ENCODE data around the gene CCR4. TPM values are rescaled to one million over a fixed set of nuclear protein-coding genes. Genes with fewer than 3 reads are reported as not detected.

CCR4 gene
- total and polyA plus RNA-seq, 9 of the 15 experiments (the other 6 are each of a cell fraction or from before 2014, with no cell fraction given): 0.04 to 0.47 (median 0.25) TPM; not detected in 1

DNA sequence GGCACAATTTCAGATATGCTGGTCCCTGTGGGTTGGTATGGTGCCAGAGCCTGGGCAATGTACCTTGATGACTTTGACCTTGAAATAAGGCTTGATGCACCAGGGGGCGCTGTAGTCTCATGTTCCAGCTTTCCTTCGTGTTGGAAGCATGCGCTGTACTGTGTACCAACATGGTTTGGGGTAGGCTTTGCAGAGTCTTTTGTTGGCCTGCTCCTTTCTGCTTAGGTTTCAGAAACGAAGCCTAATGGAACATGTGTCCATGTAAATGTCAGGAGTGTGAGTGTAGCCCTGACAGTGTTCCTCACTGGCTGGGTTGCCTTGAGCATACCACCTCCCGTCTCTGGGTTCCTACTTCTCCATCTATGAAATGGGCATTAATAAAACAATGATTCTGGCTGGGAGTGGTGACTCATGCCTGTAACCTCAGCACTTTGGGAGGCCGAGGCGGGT lies 3.6 kb upstream of the CCR4 start (continued):
- no peak for TF ChIP-seq RNF219 (CRISPR knock-in tag; IDR thresholded peaks at IDR 0.05)
- TF ChIP-seq, protein P1, sequence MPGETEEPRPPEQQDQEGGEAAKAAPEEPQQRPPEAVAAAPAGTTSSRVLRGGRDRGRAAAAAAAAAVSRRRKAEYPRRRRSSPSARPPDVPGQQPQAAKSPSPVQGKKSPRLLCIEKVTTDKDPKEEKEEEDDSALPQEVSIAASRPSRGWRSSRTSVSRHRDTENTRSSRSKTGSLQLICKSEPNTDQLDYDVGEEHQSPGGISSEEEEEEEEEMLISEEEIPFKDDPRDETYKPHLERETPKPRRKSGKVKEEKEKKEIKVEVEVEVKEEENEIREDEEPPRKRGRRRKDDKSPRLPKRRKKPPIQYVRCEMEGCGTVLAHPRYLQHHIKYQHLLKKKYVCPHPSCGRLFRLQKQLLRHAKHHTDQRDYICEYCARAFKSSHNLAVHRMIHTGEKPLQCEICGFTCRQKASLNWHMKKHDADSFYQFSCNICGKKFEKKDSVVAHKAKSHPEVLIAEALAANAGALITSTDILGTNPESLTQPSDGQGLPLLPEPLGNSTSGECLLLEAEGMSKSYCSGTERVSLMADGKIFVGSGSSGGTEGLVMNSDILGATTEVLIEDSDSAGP (CRISPR knock-in tag; IDR thresholded peaks at IDR 0.05): no peak; the same call in 1 of the 2 replicates
- TF ChIP-seq BCOR (IDR thresholded peaks at IDR 0.05): peak; percentile 91
- 0 out of 2 replicates have a peak, but pooled peaks have one; percentile 0 for TF ChIP-seq CBX5 (IDR thresholded peaks at IDR 0.05; ENCODE audit: borderline replicate concordance, low read depth)
- no peak for TF ChIP-seq CAMTA2 (CRISPR knock-in tag; conservative IDR thresholded peaks at IDR 0.05)
- peak; percentile 59; the same call in 1 of the 2 replicates for TF ChIP-seq MYNN (IDR thresholded peaks at IDR 0.05)
- TF ChIP-seq MYNN (CRISPR knock-in tag; IDR thresholded peaks at IDR 0.05): no peak
- TF ChIP-seq XRCC5 (IDR thresholded peaks at IDR 0.05; ENCODE audit: low read depth, low read length): peak; percentile 71; the same call in 1 of the 2 replicates
- TF ChIP-seq ZBTB7A (IDR thresholded peaks at IDR 0.05; ENCODE audit: borderline replicate concordance, control insufficient read depth, low read depth, low read length): no peak
- no peak for TF ChIP-seq ZKSCAN8 (CRISPR knock-in tag; IDR thresholded peaks at IDR 0.05)
- TF ChIP-seq ZNF431 (CRISPR knock-in tag; IDR thresholded peaks at IDR 0.05): peak; percentile 60; the same call in 1 of the 2 replicates
- no peak for TF ChIP-seq CCNT2 (IDR thresholded peaks at IDR 0.05; ENCODE audit: borderline replicate concordance, extremely low read depth, insufficient read length, low read depth, low read length)
- TF ChIP-seq ADNP (tag; IDR thresholded peaks at IDR 0.05): 0 out of 2 replicates have a peak, but pooled peaks have one; percentile 10
- peak; percentile 24 to 56 for TF ChIP-seq E2F6 (IDR thresholded peaks at IDR 0.05; ENCODE audit: borderline replicate concordance in 1 of 2, extremely low read depth in 1 of 2, insufficient read depth in 1 of 2, insufficient read length in 1 of 2, low read depth in 1 of 2, low read length in 1 of 2, poor library complexity in 1 of 2, severe bottlenecking in 1 of 2)
- TF ChIP-seq SMARCE1 (IDR thresholded peaks at IDR 0.05): no peak
- TF ChIP-seq ZNF695 (CRISPR knock-in tag; IDR thresholded peaks at IDR 0.05): no peak
- TF ChIP-seq HDAC1 (IDR thresholded peaks at IDR 0.05): 0 out of 4 replicates have a peak, but pooled peaks of 1 of the 2 experiments have one; percentile 32
- TF ChIP-seq, protein P2, sequence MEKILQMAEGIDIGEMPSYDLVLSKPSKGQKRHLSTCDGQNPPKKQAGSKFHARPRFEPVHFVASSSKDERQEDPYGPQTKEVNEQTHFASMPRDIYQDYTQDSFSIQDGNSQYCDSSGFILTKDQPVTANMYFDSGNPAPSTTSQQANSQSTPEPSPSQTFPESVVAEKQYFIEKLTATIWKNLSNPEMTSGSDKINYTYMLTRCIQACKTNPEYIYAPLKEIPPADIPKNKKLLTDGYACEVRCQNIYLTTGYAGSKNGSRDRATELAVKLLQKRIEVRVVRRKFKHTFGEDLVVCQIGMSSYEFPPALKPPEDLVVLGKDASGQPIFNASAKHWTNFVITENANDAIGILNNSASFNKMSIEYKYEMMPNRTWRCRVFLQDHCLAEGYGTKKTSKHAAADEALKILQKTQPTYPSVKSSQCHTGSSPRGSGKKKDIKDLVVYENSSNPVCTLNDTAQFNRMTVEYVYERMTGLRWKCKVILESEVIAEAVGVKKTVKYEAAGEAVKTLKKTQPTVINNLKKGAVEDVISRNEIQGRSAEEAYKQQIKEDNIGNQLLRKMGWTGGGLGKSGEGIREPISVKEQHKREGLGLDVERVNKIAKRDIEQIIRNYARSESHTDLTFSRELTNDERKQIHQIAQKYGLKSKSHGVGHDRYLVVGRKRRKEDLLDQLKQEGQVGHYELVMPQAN (IDR thresholded peaks at IDR 0.05; ENCODE audit: borderline replicate concordance): no peak
- no peak for TF ChIP-seq CBX2 (IDR thresholded peaks at IDR 0.05; ENCODE audit: insufficient read depth, low read length, poor library complexity, severe bottlenecking)
- TF ChIP-seq, protein P3, sequence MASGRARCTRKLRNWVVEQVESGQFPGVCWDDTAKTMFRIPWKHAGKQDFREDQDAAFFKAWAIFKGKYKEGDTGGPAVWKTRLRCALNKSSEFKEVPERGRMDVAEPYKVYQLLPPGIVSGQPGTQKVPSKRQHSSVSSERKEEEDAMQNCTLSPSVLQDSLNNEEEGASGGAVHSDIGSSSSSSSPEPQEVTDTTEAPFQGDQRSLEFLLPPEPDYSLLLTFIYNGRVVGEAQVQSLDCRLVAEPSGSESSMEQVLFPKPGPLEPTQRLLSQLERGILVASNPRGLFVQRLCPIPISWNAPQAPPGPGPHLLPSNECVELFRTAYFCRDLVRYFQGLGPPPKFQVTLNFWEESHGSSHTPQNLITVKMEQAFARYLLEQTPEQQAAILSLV (tag; IDR thresholded peaks at IDR 0.05): 0 out of 2 replicates have a peak, but pooled peaks have one; percentile 24

All from K562 (cell line).